ENCODE measurements around the gene ZNF804B.

The ZNF804B gene

GRCh38 chr7:89264126-89264525, 504.6 kb downstream of the ZNF804B start:
- Histone ChIP-seq H3K9me3 (ENCODE audit: control insufficient read depth, low read length) (no peaks in the 10 kb centered on the region), H3K4me3 (ENCODE audit: extremely low read depth, insufficient read depth, low read length, poor library complexity, severe bottlenecking) (no peak overlapping the region), H3K27ac (ENCODE audit: low read depth, low read length, severe bottlenecking) (no peak overlapping the region), H3K4me1 (ENCODE audit: control insufficient read depth, insufficient read depth, low read length, poor library complexity, severe bottlenecking) (no peaks in the 10 kb centered on the region), H3K36me3 (ENCODE audit: control insufficient read depth, insufficient read depth, low read length) (no peaks in the 10 kb centered on the region)
- 65 to 73% methylated on average over 4 of the region's 4 CpGs for WGBS, 2 experiments (ENCODE audit: insufficient coverage in 2 of 2)

DNA sequence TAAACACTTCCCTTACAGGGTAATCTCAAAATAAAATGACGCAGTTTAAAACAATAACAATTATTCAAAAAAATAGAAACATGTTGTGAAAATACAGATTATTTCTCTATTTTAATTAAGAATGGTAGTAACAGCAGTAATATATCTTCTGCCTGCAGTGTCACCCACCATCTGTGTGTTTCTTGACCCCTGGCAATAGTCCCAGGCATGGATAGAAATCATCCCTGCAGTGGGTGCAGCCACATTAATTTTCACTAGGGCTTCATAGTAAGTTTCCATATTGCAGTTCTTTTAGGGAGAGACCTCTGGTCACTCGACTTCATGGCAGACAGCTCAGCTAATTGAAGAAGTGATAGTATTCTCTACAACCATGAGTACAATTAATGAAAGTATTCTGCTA, 506.1 kb downstream of the ZNF804B start:
- WGBS, 2 experiments (ENCODE audit: insufficient coverage in 2 of 2) = no CpG with 5 or more reads among the region's 2 CpGs
- H3K4me1 ChIP-seq (ENCODE audit: control insufficient read depth, insufficient read depth, low read length, poor library complexity, severe bottlenecking) = no peaks in the 10 kb centered on the region
- no peak overlapping the region for H3K4me3 ChIP-seq (ENCODE audit: extremely low read depth, insufficient read depth, low read length, poor library complexity, severe bottlenecking)
- no peaks in the 10 kb centered on the region for H3K9me3 ChIP-seq (ENCODE audit: control insufficient read depth, low read length)
- H3K36me3 ChIP-seq (ENCODE audit: control insufficient read depth, insufficient read depth, low read length) = no peaks in the 10 kb centered on the region
- no peak overlapping the region for H3K27ac ChIP-seq (ENCODE audit: low read depth, low read length, severe bottlenecking)

DNA sequence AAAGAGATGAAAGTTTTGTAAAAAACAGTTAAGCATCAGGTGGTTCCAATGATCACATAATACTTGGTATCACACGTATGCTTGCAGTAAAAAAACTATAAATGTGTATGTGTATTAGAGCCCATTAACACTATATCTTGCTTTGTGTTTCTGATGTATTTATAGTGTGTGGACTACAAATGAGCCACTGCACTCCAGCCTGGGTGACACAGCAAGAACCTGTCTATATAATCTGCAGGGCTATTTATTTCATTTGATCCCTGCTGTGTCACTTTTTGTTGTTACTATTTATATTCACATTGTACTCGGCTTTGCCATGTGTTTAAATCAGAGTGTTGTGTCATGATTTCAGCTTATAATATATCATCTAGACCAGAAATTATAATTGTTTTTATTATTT, 523.8 kb downstream of the ZNF804B start:
- H3K27ac ChIP-seq (ENCODE audit: low read depth, low read length, severe bottlenecking) = no peak overlapping the region
- no peaks in the 10 kb centered on the region for H3K36me3 ChIP-seq (ENCODE audit: control insufficient read depth, insufficient read depth, low read length)
- H3K4me1 ChIP-seq (ENCODE audit: control insufficient read depth, insufficient read depth, low read length, poor library complexity, severe bottlenecking) = no peaks in the 10 kb centered on the region
- H3K4me3 ChIP-seq (ENCODE audit: extremely low read depth, insufficient read depth, low read length, poor library complexity, severe bottlenecking) = no peak overlapping the region
- H3K9me3 ChIP-seq (ENCODE audit: control insufficient read depth, low read length) = no peaks in the 10 kb centered on the region
- WGBS, 2 experiments (ENCODE audit: insufficient coverage in 2 of 2) = no CpG with 5 or more reads among the region's 2 CpGs

- Histone ChIP-seq H3K4me3 (ENCODE audit: extremely low read depth, insufficient read depth, low read length, poor library complexity, severe bottlenecking) (no peak overlapping the region), H3K4me1 (ENCODE audit: control insufficient read depth, insufficient read depth, low read length, poor library complexity, severe bottlenecking) (no peaks in the 10 kb centered on the region), H3K27ac (ENCODE audit: low read depth, low read length, severe bottlenecking) (no peak overlapping the region), H3K36me3 (ENCODE audit: control insufficient read depth, insufficient read depth, low read length) (no peaks in the 10 kb centered on the region), H3K9me3 (ENCODE audit: control insufficient read depth, low read length) (no peaks in the 10 kb centered on the region)
Measured at GRCh38 chr7:89308535-89308934, 549.0 kb downstream of the ZNF804B start.

- Histone ChIP-seq H3K36me3 (ENCODE audit: control insufficient read depth, insufficient read depth, low read length) (no peaks in the 10 kb centered on the region), H3K4me3 (ENCODE audit: extremely low read depth, insufficient read depth, low read length, poor library complexity, severe bottlenecking) (no peak overlapping the region), H3K4me1 (ENCODE audit: control insufficient read depth, insufficient read depth, low read length, poor library complexity, severe bottlenecking) (no peaks in the 10 kb centered on the region), H3K9me3 (ENCODE audit: control insufficient read depth, low read length) (peaks cover 10% of the 10 kb centered on the region), H3K27ac (ENCODE audit: low read depth, low read length, severe bottlenecking) (no peak overlapping the region)
- 77 to 78% methylated on average over 3 to 4 of the region's 4 CpGs for WGBS, 2 experiments (ENCODE audit: insufficient coverage in 2 of 2)
Measured at GRCh38 chr7:89311886-89312285, 552.4 kb downstream of the ZNF804B start.

GRCh38 chr7:89312551-89312950, 553.1 kb downstream of the ZNF804B start:
- no peaks in the 10 kb centered on the region for H3K36me3 ChIP-seq (ENCODE audit: control insufficient read depth, insufficient read depth, low read length)
- no peak overlapping the region for H3K4me3 ChIP-seq (ENCODE audit: extremely low read depth, insufficient read depth, low read length, poor library complexity, severe bottlenecking)
- H3K9me3 ChIP-seq (ENCODE audit: control insufficient read depth, low read length) = peaks cover 10% of the 10 kb centered on the region
- no peak overlapping the region for H3K27ac ChIP-seq (ENCODE audit: low read depth, low read length, severe bottlenecking)
- H3K4me1 ChIP-seq (ENCODE audit: control insufficient read depth, insufficient read depth, low read length, poor library complexity, severe bottlenecking) = no peaks in the 10 kb centered on the region

DNA sequence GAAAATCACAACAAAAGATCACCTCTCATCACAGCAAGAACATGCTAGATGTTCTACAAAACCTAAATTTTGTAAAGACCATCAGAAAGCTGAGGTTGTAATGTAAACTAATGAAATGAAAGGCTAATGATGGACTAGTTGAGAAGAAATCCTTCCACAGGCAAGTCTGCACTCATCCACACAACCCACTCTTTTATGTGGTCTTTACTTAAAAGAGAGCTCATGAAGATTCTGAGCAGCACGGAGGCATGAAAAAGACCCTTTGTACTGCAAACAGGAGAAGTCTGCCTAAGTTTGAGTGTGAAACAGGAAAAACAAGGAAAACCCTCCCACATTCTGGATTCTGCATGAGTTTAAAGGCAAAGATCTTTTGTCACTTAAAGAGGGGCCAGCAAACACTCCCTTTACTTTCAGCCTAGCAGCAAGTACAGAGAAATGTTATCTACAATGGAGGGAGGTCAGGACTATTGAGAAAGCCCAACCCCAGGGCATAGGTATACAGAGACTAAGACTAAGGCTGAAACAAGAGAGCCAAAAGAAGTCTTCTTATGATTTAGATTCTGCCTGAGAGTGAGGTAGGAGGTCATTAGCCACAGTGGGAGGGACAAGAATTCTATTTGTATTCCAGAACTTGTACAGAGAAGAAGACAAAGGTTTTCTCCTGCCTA, 557.2 kb downstream of the ZNF804B start:
- Histone ChIP-seq H3K9me3 (ENCODE audit: control insufficient read depth, low read length) (peaks cover 15% of the 10 kb centered on the region), H3K4me1 (ENCODE audit: control insufficient read depth, insufficient read depth, low read length, poor library complexity, severe bottlenecking) (no peaks in the 10 kb centered on the region), H3K36me3 (ENCODE audit: control insufficient read depth, insufficient read depth, low read length) (no peaks in the 10 kb centered on the region), H3K4me3 (ENCODE audit: extremely low read depth, insufficient read depth, low read length, poor library complexity, severe bottlenecking) (no peak overlapping the region), H3K27ac (ENCODE audit: low read depth, low read length, severe bottlenecking) (no peak overlapping the region)
- no CpG with 5 or more reads among the region's 1 CpG for WGBS, 2 experiments (ENCODE audit: insufficient coverage in 2 of 2)

- no peaks in the 10 kb centered on the region for H3K9me3 ChIP-seq (ENCODE audit: control insufficient read depth, low read length)
Measured at GRCh38 chr7:89332026-89332425, 572.5 kb downstream of the ZNF804B start.

DNA sequence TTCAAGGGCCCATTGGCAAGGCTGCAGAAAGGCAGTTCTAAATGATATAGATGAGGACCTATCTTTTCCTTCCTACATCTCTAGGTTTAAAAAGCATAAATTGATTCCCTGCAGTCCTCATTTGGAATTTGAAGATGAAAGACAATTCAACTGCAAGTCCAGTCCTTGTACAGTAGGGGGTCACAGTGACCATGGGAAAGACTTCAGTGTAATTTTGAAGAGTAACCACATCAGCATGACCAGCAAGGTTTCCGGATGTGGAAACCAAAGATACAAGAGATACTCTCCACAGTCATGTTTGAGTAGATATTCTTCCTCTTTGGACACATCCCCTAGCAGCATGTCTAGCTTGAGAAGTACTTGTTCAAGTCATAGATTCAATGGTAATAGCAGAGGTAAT, 575.3 kb downstream of the ZNF804B start:
- no peaks in the 10 kb centered on the region for H3K4me1 ChIP-seq (ENCODE audit: control insufficient read depth, insufficient read depth, low read length, poor library complexity, severe bottlenecking)
- H3K27ac ChIP-seq (ENCODE audit: low read depth, low read length, severe bottlenecking) = no peak overlapping the region
- H3K4me3 ChIP-seq (ENCODE audit: extremely low read depth, insufficient read depth, low read length, poor library complexity, severe bottlenecking) = no peak overlapping the region
- H3K36me3 ChIP-seq (ENCODE audit: control insufficient read depth, insufficient read depth, low read length) = no peaks in the 10 kb centered on the region
- H3K9me3 ChIP-seq (ENCODE audit: control insufficient read depth, low read length) = no peaks in the 10 kb centered on the region
- WGBS, 2 experiments (ENCODE audit: insufficient coverage in 2 of 2) = no CpG with 5 or more reads among the region's 1 CpG

More at GRCh38 chr7:89332026-89332425, 572.5 kb downstream of the ZNF804B start:
- H3K36me3 ChIP-seq (ENCODE audit: control insufficient read depth, insufficient read depth, low read length) = no peaks in the 10 kb centered on the region
- no peaks in the 10 kb centered on the region for H3K4me1 ChIP-seq (ENCODE audit: control insufficient read depth, insufficient read depth, low read length, poor library complexity, severe bottlenecking)
- no peak overlapping the region for H3K27ac ChIP-seq (ENCODE audit: low read depth, low read length, severe bottlenecking)
- H3K4me3 ChIP-seq (ENCODE audit: extremely low read depth, insufficient read depth, low read length, poor library complexity, severe bottlenecking) = no peak overlapping the region
- no CpG with 5 or more reads among the region's 1 CpG for WGBS, 2 experiments (ENCODE audit: insufficient coverage in 2 of 2)

DNA sequence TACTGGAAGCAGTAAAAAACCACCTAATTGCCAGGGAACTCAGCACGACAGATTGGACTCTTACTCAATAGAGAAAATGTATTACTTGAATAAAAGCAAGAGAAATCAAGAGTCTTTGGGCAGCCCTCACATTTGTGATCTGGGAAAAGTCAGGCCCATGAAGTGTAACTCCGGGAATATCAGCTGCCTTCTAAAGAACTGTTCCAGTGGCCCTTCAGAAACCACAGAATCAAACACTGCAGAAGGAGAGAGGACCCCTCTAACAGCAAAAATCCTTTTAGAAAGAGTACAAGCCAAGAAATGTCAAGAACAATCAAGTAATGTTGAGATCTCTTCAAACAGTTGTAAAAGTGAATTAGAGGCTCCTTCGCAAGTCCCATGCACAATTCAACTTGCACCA, 576.0 kb downstream of the ZNF804B start:
- H3K4me1 ChIP-seq (ENCODE audit: control insufficient read depth, insufficient read depth, low read length, poor library complexity, severe bottlenecking) = no peaks in the 10 kb centered on the region
- no peak overlapping the region for H3K27ac ChIP-seq (ENCODE audit: low read depth, low read length, severe bottlenecking)
- no peak overlapping the region for H3K4me3 ChIP-seq (ENCODE audit: extremely low read depth, insufficient read depth, low read length, poor library complexity, severe bottlenecking)
- H3K36me3 ChIP-seq (ENCODE audit: control insufficient read depth, insufficient read depth, low read length) = no peaks in the 10 kb centered on the region
- WGBS, 2 experiments (ENCODE audit: insufficient coverage in 2 of 2) = no CpG with 5 or more reads among the region's 3 CpGs
- H3K9me3 ChIP-seq (ENCODE audit: control insufficient read depth, low read length) = no peaks in the 10 kb centered on the region

GRCh38 chr7:89336121-89336520, 576.6 kb downstream of the ZNF804B start:
- WGBS, 2 experiments (ENCODE audit: insufficient coverage in 2 of 2) = 72 to 90% methylated on average over 4 of the region's 5 CpGs
- no peak overlapping the region for H3K27ac ChIP-seq (ENCODE audit: low read depth, low read length, severe bottlenecking)
- no peaks in the 10 kb centered on the region for H3K9me3 ChIP-seq (ENCODE audit: control insufficient read depth, low read length)
- no peak overlapping the region for H3K4me3 ChIP-seq (ENCODE audit: extremely low read depth, insufficient read depth, low read length, poor library complexity, severe bottlenecking)
- H3K4me1 ChIP-seq (ENCODE audit: control insufficient read depth, insufficient read depth, low read length, poor library complexity, severe bottlenecking) = no peaks in the 10 kb centered on the region
- no peaks in the 10 kb centered on the region for H3K36me3 ChIP-seq (ENCODE audit: control insufficient read depth, insufficient read depth, low read length)
